ENCODE measurements around the gene BAIAP2L1. TPM values are rescaled to one million over a fixed set of nuclear protein-coding genes. Genes with fewer than 3 reads are reported as not detected.
"Not testable (repeated sequence)": the region's sequence is repeated elsewhere in the genome, so short reads cannot be mapped to it uniquely, and the experiment has no call there.

Gene BAIAP2L1
- total RNA-seq, 1 experiment from 2014 or later: 63.8 TPM

DNA sequence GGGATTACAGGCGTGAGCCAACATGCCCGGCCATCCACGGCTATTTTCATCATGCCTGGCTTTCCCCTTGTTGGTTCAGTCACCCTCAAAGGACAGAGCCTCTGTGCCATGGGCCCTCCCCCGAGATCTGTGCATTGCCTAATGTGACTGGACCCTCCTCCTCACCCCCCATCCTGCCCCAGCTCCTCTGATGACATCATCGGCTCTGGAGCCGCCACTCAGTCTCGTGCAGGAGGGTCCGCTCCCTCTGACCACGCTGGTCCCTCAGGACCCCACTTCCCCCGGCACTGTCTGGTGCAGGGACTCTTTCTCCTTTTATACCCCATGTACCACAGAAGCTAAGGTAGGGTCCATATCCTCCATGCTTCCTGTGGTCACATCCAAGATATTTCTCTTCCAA is 33.2 kb upstream of the BAIAP2L1 start:
- CTCF ChIA-PET: interaction anchor here (0.6 to 0.8 kb wide), 4 partner anchors 18 to 278 kb away, joined by 5 to 14 read pairs (median 6); no protein-coding TSS in a partner anchor
- no peak for DNase-seq
- intact Hi-C loops (cut with micrococcal nuclease; ENCODE audit: unreplicated experiment): no loop called here
- H3K4me3 Mint-ChIP-seq (ENCODE audit: low read depth, unreplicated experiment): no peak overlapping the region
- H3K27me3 Mint-ChIP-seq (ENCODE audit: unreplicated experiment): peaks cover 26% of the 10 kb centered on the region
- peaks cover 6% of the 10 kb centered on the region for H3K4me1 Mint-ChIP-seq (ENCODE audit: low read depth, unreplicated experiment)
- no TSS peak for BruUV-seq (replicated peaks)
- no peaks in the 10 kb centered on the region for H3K9me3 Mint-ChIP-seq (ENCODE audit: low read depth, unreplicated experiment)
- TF ChIP-seq, protein P1, sequence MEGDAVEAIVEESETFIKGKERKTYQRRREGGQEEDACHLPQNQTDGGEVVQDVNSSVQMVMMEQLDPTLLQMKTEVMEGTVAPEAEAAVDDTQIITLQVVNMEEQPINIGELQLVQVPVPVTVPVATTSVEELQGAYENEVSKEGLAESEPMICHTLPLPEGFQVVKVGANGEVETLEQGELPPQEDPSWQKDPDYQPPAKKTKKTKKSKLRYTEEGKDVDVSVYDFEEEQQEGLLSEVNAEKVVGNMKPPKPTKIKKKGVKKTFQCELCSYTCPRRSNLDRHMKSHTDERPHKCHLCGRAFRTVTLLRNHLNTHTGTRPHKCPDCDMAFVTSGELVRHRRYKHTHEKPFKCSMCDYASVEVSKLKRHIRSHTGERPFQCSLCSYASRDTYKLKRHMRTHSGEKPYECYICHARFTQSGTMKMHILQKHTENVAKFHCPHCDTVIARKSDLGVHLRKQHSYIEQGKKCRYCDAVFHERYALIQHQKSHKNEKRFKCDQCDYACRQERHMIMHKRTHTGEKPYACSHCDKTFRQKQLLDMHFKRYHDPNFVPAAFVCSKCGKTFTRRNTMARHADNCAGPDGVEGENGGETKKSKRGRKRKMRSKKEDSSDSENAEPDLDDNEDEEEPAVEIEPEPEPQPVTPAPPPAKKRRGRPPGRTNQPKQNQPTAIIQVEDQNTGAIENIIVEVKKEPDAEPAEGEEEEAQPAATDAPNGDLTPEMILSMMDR (IDR thresholded peaks at IDR 0.05; ENCODE audit: unreplicated experiment): no peak
- H3K27ac Mint-ChIP-seq (ENCODE audit: unreplicated experiment): no peak overlapping the region
- no peaks in the 10 kb centered on the region for H3K36me3 Mint-ChIP-seq (ENCODE audit: insufficient read depth, unreplicated experiment)

DNA sequence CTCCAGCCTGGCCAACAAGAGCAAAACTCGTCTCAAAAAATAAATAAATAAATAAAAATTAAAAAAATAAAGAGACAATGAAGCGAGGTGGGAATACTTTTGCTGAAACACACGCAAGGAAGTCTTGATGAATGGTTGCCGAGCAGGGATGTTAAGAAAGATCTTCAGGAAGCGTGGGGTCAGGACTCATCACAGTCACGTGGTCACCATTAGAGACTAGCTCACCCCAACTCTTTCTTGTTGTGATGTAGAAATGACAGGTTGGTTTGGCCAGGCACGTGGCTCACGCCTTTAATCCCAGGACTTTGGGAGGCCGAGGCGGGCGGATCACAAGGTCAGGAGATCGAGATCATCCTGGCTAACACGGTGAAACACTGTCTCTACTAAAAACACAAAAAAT is 28.9 kb upstream of the BAIAP2L1 start:
- Mint-ChIP-seq H3K4me1 (ENCODE audit: low read depth, unreplicated experiment) (peaks cover 6% of the 10 kb centered on the region), H3K36me3 (ENCODE audit: insufficient read depth, unreplicated experiment) (no peaks in the 10 kb centered on the region), H3K27me3 (ENCODE audit: unreplicated experiment) (peaks cover 12% of the 10 kb centered on the region), H3K9me3 (ENCODE audit: low read depth, unreplicated experiment) (no peaks in the 10 kb centered on the region), H3K4me3 (ENCODE audit: low read depth, unreplicated experiment) (no peak overlapping the region), H3K27ac (ENCODE audit: unreplicated experiment) (no peak overlapping the region)
- DNase-seq: no peak
- TF ChIP-seq, protein P1 (IDR thresholded peaks at IDR 0.05; ENCODE audit: unreplicated experiment): no peak
- CTCF ChIA-PET: no interaction called here
- no TSS peak for BruUV-seq (replicated peaks)
- intact Hi-C loops (cut with micrococcal nuclease; ENCODE audit: unreplicated experiment): no loop called here

DNA sequence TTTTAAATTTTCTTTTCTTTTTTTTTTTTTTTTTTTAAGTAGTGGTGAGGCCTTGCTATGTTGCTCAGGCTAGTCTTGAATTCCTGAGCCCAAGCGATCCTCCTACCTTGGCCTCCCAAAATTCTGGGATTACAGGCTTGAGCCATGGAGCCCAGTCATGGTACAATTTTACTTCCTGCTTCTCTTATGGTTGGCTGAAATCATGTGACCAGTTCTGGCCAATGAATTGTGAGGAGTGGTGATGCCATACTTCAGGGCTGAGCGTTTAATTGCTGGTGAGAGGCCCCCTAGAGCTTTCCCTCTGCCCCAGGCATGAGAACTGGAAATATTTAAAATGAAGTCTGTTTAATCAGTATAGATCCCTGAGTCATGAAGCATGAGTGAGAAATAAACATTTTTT is 22.2 kb upstream of the BAIAP2L1 start:
- CTCF ChIA-PET: interaction anchor here (0.6 to 1.5 kb wide), 2 partner anchors 22 to 323 kb away, joined by 3 to 6 read pairs; partner anchors contain the start of gene BAIAP2L1
- H3K9me3 Mint-ChIP-seq (ENCODE audit: low read depth, unreplicated experiment): no peaks in the 10 kb centered on the region
- DNase-seq: no peak
- no TSS peak for BruUV-seq (replicated peaks)
- TF ChIP-seq, protein P1 (IDR thresholded peaks at IDR 0.05; ENCODE audit: unreplicated experiment): no peak
- peaks cover 11% of the 10 kb centered on the region for H3K4me1 Mint-ChIP-seq (ENCODE audit: low read depth, unreplicated experiment)
- H3K36me3 Mint-ChIP-seq (ENCODE audit: insufficient read depth, unreplicated experiment): peaks cover 19% of the 10 kb centered on the region
- no peaks in the 10 kb centered on the region for H3K27me3 Mint-ChIP-seq (ENCODE audit: unreplicated experiment)
- intact Hi-C loops (cut with micrococcal nuclease; ENCODE audit: unreplicated experiment): no loop called here
- H3K4me3 Mint-ChIP-seq (ENCODE audit: low read depth, unreplicated experiment): no peak overlapping the region
- peak overlapping the region; percentile 39 for H3K27ac Mint-ChIP-seq (ENCODE audit: unreplicated experiment)

DNA sequence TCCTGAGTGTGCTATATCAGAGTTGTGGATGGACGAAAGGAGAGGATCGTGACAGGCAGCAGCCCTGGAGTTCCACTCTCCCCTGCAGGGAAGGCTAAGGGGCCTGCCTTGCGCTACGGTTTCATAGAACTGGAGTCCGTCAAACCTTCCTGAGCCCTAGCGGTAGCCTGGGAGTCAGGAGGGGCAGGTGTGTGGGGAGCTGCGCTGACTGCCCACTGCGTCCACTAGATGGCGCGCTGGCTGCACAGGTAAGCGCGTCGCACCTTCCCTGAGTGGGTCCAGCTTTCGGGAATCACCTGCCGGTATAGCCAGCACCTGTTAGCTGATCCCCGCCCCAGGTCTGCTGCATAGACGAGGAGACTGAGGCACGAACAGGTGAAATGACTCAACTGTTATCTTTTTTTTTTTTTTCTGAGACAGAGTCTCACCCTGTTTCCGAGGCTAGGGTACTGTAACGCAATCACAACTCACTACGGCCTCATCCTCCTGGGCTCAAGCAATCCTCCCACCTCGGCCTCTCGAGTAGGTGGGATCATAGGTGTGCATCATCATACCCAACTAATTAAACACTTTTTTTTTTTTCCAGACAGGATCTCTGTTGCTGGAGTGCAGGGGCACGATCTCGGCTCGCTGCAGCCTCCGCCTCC is 20.2 kb upstream of the BAIAP2L1 start:
- Mint-ChIP-seq H3K27ac (ENCODE audit: unreplicated experiment) (no peak overlapping the region), H3K4me3 (ENCODE audit: low read depth, unreplicated experiment) (no peak overlapping the region), H3K27me3 (ENCODE audit: unreplicated experiment) (no peaks in the 10 kb centered on the region), H3K36me3 (ENCODE audit: insufficient read depth, unreplicated experiment) (peaks cover 33% of the 10 kb centered on the region), H3K4me1 (ENCODE audit: low read depth, unreplicated experiment) (peaks cover 26% of the 10 kb centered on the region), H3K9me3 (ENCODE audit: low read depth, unreplicated experiment) (no peaks in the 10 kb centered on the region)
- BruUV-seq (replicated peaks): no TSS peak
- intact Hi-C loops (cut with micrococcal nuclease; ENCODE audit: unreplicated experiment): no loop called here
- TF ChIP-seq, protein P1 (IDR thresholded peaks at IDR 0.05; ENCODE audit: unreplicated experiment): peak; percentile 86
- DNase-seq: peak; percentile 87
- CTCF ChIA-PET: interaction anchor here (0.6 to 1.1 kb wide), 4 partner anchors 64 to 420 kb away, joined by 4 to 8 read pairs (median 6); no protein-coding TSS in a partner anchor

DNA sequence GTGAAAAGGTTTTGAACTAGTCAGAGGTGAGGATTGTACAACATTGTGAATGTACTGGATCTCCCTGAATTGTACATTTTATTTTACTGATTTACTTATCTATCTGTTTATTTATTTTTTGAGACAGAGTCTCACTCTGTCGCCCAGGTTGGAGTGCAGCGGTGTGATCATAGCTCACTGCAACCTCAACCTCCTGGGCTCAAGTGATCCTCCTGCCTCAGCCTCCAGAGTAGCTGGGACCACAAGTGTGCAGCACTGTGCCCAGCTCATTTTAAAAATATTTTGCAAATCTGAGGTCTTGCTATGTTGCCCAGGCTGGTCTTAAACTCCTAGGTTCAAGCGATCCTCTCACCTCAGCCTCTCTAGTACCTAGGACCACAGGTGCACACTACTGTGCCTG is 19.1 kb upstream of the BAIAP2L1 start:
- DNase-seq; intact Hi-C loops (cut with micrococcal nuclease; ENCODE audit: unreplicated experiment); BruUV-seq (replicated peaks); H3K4me3 Mint-ChIP-seq (ENCODE audit: low read depth, unreplicated experiment); H3K27me3 Mint-ChIP-seq (ENCODE audit: unreplicated experiment); H3K9me3 Mint-ChIP-seq (ENCODE audit: low read depth, unreplicated experiment): not testable (repeated sequence)
- peak overlapping the region; percentile 99 for H3K27ac Mint-ChIP-seq (ENCODE audit: unreplicated experiment)
- peaks cover 26% of the 10 kb centered on the region for H3K4me1 Mint-ChIP-seq (ENCODE audit: low read depth, unreplicated experiment)
- CTCF ChIA-PET: interaction anchor here (0.6 to 1.7 kb wide), 4 partner anchors 11 to 421 kb away, joined by 3 to 5 read pairs (median 4); partner anchors contain the start of gene BAIAP2L1
- H3K36me3 Mint-ChIP-seq (ENCODE audit: insufficient read depth, unreplicated experiment): peaks cover 33% of the 10 kb centered on the region

DNA sequence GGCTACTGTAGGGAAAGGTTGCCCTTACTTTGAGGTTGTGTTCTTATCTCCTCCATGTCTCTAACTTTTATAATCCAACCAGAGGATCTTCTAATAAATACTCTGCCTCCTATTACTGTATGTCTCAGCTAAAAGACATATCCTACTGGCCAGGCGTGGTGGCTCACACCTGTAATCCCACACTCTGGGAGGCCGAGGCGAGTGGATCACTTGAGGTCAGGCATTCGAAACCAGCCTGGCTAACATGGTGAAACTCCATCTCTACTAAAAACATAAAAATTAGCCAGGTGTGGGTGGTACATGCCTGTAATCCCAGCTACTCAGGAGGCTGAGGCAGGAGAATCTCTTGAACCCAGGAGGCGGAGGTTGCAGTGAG is 18.4 kb upstream of the BAIAP2L1 start:
- H3K27me3 Mint-ChIP-seq (ENCODE audit: unreplicated experiment); DNase-seq; intact Hi-C loops (cut with micrococcal nuclease; ENCODE audit: unreplicated experiment); H3K9me3 Mint-ChIP-seq (ENCODE audit: low read depth, unreplicated experiment); BruUV-seq (replicated peaks): not testable (repeated sequence)
- Mint-ChIP-seq H3K27ac (ENCODE audit: unreplicated experiment) (peak overlapping the region; percentile 99), H3K4me3 (ENCODE audit: low read depth, unreplicated experiment) (peak overlapping the region; percentile 67), H3K36me3 (ENCODE audit: insufficient read depth, unreplicated experiment) (peaks cover 33% of the 10 kb centered on the region), H3K4me1 (ENCODE audit: low read depth, unreplicated experiment) (peaks cover 26% of the 10 kb centered on the region)
- CTCF ChIA-PET: interaction anchor here (0.5 to 1.7 kb wide), 6 partner anchors 12 to 422 kb away, joined by 3 to 5 read pairs (median 4); partner anchors contain the start of gene BAIAP2L1

Data from Calu3 (cell line).